Small intestine (tissue), 7 donors: ENCODE results near the gene ZSCAN2. TPM values are rescaled to one million over a fixed set of nuclear protein-coding genes. Genes with fewer than 3 reads are reported as not detected.

Source experiments
- DNase-seq, 2 donors: peaks; one replicate each; pipeline versions ENCODE4 v3.0.0 to v3.0.0-alpha.2; 2013
- FAIRE-seq: peaks from 2 replicates; lab custom pipeline; 2012; peaks lifted over from hg19 to GRCh38; lab: Jason Lieb, UNC
- H3K27ac ChIP-seq, 3 donors: one replicate each; pipeline ENCODE4 v1.5.1; 2013; ENCODE audit warnings: low read length in 2 of 3, mild to moderate bottlenecking in 2 of 3, control low read depth in 1 of 3, inconsistent platforms in 1 of 3, low read depth in 1 of 3, moderate library complexity in 1 of 3
- H3K27me3 ChIP-seq, 3 donors: one replicate each; pipeline ENCODE4 v1.6.1; 2013; ENCODE audit warnings: low read length in 3 of 3, inconsistent platforms in 1 of 3; ENCODE audit not compliant: control insufficient read depth in 3 of 3, insufficient read depth in 3 of 3
- H3K36me3 ChIP-seq, 3 donors: one replicate each; pipeline ENCODE4 v1.6.1; 2013; ENCODE audit warnings: low read length in 3 of 3, inconsistent platforms in 1 of 3, low read depth in 1 of 3, mild to moderate bottlenecking in 1 of 3, moderate library complexity in 1 of 3; ENCODE audit not compliant: control insufficient read depth in 3 of 3, insufficient read depth in 2 of 3
- H3K4me1 ChIP-seq, 3 donors: one replicate each; pipeline ENCODE4 v1.6.1; 2013; ENCODE audit warnings: low read length in 2 of 3, inconsistent platforms in 1 of 3, low read depth in 1 of 3, mild to moderate bottlenecking in 1 of 3, moderate library complexity in 1 of 3; ENCODE audit not compliant: control insufficient read depth in 3 of 3, insufficient read depth in 2 of 3
- H3K4me3 ChIP-seq, 3 donors: one replicate each; pipeline ENCODE4 v1.5.1; 2013; ENCODE audit warnings: low read length in 3 of 3, control low read depth in 1 of 3, inconsistent platforms in 1 of 3, low read depth in 1 of 3, mild to moderate bottlenecking in 1 of 3, moderate library complexity in 1 of 3
- H3K9me3 ChIP-seq, 2 donors: one replicate each; pipeline ENCODE4 v1.6.1; 2013; ENCODE audit warnings: low read depth in 1 of 2, low read length in 1 of 2; ENCODE audit not compliant: control insufficient read depth in 2 of 2, insufficient read depth in 1 of 2
- WGBS, 3 donors: extraction: QIAGEN DNeasy Blood & Tissue Kit; methylation state at CpG; one replicate each; pipeline ENCODE4 v1.1.7; 2013; 5-methylcytosine and 5-hydroxymethylcytosine counted together
- polyA plus RNA-seq, 4 donors: library from polyadenylated mRNA; stranded (reverse) in 3 of 4; unstranded in 1 of 4; fragments of 200-250 nt in 3 of 4; fragments of 120-200 nt in 1 of 4; gene quantifications; one replicate each; pipeline versions ENCODE4 v1.2.1 to v1.2.3, GENCODE V29; 2013
- donor health status: healthy with polysubstance abuse.
- donor health status: control.
- donor health status: control.
- donor health status: Bipolar disorder and iron deficiency.
- donor health status: healthy.

The ZSCAN2 gene
- polyA plus RNA-seq, 4 donors: 3.2 to 14.0 (median 4.5) TPM

DNA sequence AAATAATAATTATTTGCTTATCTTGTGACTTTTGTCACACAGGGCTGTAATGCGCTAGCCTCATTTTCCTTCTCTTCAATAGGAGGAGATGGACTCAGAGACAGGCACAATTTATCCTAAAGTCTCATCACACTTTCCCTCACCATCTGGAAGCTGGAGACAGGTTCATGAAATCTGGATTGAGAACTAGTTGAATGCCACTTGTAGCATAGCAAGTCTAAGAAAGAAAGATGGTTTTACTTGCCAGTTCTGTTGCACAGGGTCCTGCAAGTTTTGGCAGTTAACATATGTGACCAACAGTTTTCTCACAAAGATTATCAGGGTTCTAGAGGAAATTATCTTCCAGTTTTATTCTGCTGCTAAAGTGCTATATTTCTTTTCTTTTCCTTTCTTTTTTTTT lies 9.0 kb upstream of the ZSCAN2 start:
- Histone ChIP-seq H3K36me3 (no peaks in the 10 kb centered on the region), H3K4me1 (peaks cover 0 to 15% (median 0%) of the 10 kb centered on the region in 3 donors), H3K9me3 (no peaks in the 10 kb centered on the region), H3K27ac (no peak overlapping the region), H3K27me3 (no peaks in the 10 kb centered on the region), H3K4me3 (no peak overlapping the region)
- 97 to 100% (median 100%) methylated on average over 1 of the region's 1 CpG for WGBS, 3 donors
- FAIRE-seq (no peak), DNase-seq (no peak)

DNA sequence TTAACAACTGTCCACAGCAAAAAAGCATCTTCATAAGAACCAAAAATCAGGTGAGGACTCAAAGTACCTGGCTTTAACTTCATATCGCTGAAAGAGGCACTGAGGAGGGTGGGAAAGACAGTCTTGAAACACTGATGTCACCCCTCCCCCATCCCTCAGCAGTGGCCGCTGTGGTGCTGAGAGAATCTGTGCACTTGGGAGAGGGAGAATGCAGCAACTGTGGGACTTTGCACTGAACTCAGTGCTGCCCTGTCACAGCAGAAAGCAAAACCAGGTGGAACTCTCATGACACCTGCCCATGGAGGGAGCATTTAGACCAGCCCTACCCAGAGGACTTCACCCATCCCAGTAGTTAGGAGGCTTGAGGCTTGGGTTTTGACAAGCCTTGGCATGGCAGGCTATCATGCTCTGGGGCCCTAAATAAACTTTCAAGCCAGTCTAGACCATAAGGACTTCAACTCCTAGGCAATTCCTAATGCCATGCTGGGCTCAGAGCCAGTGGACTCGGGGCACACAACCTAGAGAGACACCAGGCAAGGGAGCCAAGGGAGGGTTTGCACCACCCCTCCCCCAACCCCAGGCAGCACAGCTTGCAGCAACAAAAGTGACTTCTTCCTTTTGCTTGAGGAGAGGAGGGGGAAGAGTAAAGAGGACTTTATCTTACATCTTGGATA lies 6.1 kb upstream of the ZSCAN2 start:
- WGBS, 3 donors: 24 to 63% (median 38%) methylated on average over 3 of the region's 3 CpGs
- peak; percentile 81 to 82 for DNase-seq
- H3K9me3 ChIP-seq: no peaks in the 10 kb centered on the region
- no peaks in the 10 kb centered on the region for H3K36me3 ChIP-seq
- H3K27me3 ChIP-seq: no peaks in the 10 kb centered on the region
- peak overlapping the region in 1 of 3 donors; percentile 80 for H3K27ac ChIP-seq
- peaks cover 0 to 13% (median 0%) of the 10 kb centered on the region in 3 donors for H3K4me1 ChIP-seq
- no peak for FAIRE-seq
- H3K4me3 ChIP-seq: no peak overlapping the region

DNA sequence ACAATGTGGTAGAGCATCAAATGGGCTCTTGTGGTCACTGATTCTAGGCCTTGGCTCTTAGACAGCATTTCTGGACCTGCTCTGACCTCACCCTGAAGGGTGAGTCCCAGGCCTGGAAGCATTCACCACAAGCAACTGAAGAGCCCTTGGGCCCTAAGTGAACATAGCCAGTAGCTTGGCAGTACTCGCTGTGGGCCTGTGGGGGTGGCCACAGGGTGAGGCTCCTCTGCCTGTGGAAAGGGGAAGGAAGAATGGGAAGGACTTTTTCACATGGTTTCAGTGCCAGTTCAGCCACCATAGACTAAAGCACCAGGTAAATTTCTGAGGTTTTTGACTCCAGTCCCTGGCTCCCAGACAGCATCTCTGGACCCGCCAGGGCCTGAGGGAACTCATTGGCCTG lies 5.1 kb upstream of the ZSCAN2 start:
- FAIRE-seq (no peak), DNase-seq (no peak)
- H3K4me3 ChIP-seq: no peak overlapping the region
- WGBS, 3 donors: 91 to 100% (median 100%) methylated on average over 2 of the region's 2 CpGs
- H3K27ac ChIP-seq: no peak overlapping the region
- H3K9me3 ChIP-seq: no peaks in the 10 kb centered on the region
- peaks cover 0 to 15% (median 0%) of the 10 kb centered on the region in 3 donors for H3K4me1 ChIP-seq
- no peaks in the 10 kb centered on the region for H3K36me3 ChIP-seq
- H3K27me3 ChIP-seq: no peaks in the 10 kb centered on the region

DNA sequence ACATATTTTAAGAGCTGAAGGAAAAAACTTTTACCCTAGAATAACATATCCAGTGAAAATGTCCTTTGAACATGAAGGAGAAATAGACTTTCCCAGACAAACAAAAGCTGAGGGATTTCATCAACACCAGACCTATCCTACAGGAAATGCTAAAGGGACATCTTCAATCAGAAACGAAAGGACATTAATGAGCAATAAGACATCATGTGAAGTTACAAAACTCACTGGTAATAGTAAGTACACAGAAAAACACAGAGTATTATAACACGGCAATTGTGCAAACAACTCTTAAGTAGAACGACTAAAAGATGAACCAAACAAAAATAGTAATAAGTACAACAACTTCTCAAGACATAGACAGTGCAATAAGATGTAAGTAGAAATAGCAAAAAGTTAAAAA lies 3.5 kb upstream of the ZSCAN2 start:
- DNase-seq (no peak), FAIRE-seq (no peak)
- Histone ChIP-seq H3K4me3 (no peak overlapping the region), H3K36me3 (no peaks in the 10 kb centered on the region), H3K27ac (no peak overlapping the region), H3K27me3 (no peaks in the 10 kb centered on the region), H3K4me1 (peaks cover 0 to 20% (median 0%) of the 10 kb centered on the region in 3 donors), H3K9me3 (no peaks in the 10 kb centered on the region)
- 61 to 82% (median 75%) methylated on average over 3 of the region's 3 CpGs for WGBS, 3 donors

DNA sequence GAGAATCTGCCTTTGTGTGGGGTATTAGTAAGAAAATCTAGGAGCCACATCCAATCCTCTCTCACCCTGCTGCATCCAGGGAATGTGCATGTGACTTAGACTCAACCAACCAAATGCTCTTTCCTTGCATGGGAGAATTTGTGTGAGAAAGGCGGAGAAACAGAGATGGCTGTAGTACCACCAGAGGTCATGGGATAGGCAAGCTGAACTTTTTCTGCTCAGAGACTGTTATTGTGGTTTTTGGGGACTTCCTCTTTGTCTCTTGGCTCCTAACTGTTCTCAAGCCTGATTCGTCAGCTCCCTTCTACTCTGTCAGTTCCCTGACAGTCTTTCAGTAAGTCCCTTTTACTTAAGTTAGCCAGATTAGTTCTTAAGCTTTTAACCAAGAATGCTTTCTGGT lies 2.6 kb upstream of the ZSCAN2 start:
- 66 to 82% (median 71%) methylated on average over 2 of the region's 2 CpGs for WGBS, 3 donors
- peak in 1 of 2 donors; percentile 56 for DNase-seq
- Histone ChIP-seq H3K9me3 (no peaks in the 10 kb centered on the region), H3K4me3 (no peak overlapping the region), H3K36me3 (no peaks in the 10 kb centered on the region), H3K27ac (peak overlapping the region in 2 of 3 donors; percentile 36 to 79), H3K27me3 (no peaks in the 10 kb centered on the region), H3K4me1 (peaks cover 0 to 20% (median 0%) of the 10 kb centered on the region in 3 donors)
- no peak for FAIRE-seq

DNA sequence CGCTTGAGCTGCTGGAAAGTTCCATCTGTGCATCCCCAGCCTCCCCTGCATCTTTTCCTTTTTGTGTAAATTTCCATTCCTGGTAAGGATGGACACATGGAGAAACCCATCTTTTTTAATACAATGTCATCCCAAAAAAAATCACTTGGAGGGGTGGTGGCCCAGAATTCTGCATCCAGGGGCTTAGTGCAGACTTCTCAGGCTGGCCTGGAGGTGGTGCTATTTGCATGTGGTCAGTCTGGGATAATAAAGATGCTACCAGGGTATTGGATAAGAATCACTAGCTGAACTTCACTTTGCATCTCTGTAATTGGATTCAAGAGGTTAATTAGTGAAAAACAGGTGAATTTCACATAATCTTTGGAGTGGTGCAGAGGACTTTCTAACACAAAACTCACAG lies 1.8 kb upstream of the ZSCAN2 start:
- no peaks in the 10 kb centered on the region for H3K9me3 ChIP-seq
- 49 to 74% (median 50%) methylated on average over 1 of the region's 1 CpG for WGBS, 3 donors
- peaks cover 0 to 20% (median 0%) of the 10 kb centered on the region in 3 donors for H3K4me1 ChIP-seq
- H3K27me3 ChIP-seq: no peaks in the 10 kb centered on the region
- H3K27ac ChIP-seq: peak overlapping the region in 1 of 3 donors; percentile 79
- peaks cover 0 to 4% (median 0%) of the 10 kb centered on the region in 3 donors for H3K36me3 ChIP-seq
- DNase-seq (peak; percentile 37 to 52), FAIRE-seq (no peak)
- H3K4me3 ChIP-seq: no peak overlapping the region

DNA sequence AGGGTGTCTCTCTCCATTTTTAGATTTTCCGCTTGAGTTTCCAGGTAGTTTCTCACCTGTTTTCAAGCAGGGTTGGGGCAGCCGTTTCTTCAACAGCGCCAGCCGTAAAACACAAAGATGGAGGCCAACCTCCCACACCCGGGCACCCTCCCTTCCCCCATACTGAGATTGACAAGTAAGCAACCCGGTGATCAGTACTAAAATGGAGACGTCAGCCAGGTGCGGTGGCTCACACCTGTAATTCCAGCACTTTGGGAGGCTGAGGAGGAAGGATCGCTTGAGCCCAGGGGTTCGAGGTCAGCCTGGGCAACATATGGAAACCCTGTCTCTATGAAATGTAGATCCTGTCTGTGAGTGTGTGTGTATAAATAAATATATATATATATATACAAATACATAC lies 903 bp upstream of the ZSCAN2 start:
- Histone ChIP-seq H3K27me3 (no peaks in the 10 kb centered on the region), H3K9me3 (no peaks in the 10 kb centered on the region), H3K27ac (no peak overlapping the region), H3K4me1 (peaks cover 0 to 14% (median 0%) of the 10 kb centered on the region in 3 donors), H3K4me3 (peak overlapping the region in 1 of 3 donors; percentile 92), H3K36me3 (peaks cover 0 to 12% (median 0%) of the 10 kb centered on the region in 3 donors)
- no peak for DNase-seq
- 66 to 79% (median 75%) methylated on average over 10 of the region's 10 CpGs for WGBS, 3 donors
- FAIRE-seq: no peak

DNA sequence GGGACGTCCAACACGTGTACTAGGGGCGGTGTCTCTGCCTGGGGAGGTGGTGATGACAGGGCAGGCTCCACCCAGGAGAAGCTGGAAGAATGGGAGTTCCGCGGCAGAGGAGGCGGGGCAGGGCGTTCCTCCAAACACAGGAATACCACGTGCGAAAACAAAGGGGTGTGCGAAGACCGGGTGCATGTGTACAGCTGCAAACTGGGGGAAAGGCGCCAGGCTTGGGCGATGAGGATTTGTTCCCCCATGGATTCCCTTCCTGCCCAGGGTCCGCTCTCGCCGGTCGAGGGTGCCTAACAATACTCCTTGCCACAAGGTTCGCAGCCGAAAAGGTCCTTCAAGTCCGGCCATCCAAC lies 500 bp upstream of the ZSCAN2 start:
- 0 to 2% (median 1%) methylated on average over 20 of the region's 20 CpGs for WGBS, 3 donors
- Histone ChIP-seq H3K9me3 (no peaks in the 10 kb centered on the region), H3K36me3 (peaks cover 0 to 15% (median 0%) of the 10 kb centered on the region in 3 donors), H3K27ac (peak overlapping the region in 1 of 3 donors; percentile 39), H3K27me3 (no peaks in the 10 kb centered on the region), H3K4me1 (peaks cover 0 to 10% (median 0%) of the 10 kb centered on the region in 3 donors), H3K4me3 (peak overlapping the region; percentile 31 to 92 (median 91))
- DNase-seq (peak; percentile 91), FAIRE-seq (no peak)

DNA sequence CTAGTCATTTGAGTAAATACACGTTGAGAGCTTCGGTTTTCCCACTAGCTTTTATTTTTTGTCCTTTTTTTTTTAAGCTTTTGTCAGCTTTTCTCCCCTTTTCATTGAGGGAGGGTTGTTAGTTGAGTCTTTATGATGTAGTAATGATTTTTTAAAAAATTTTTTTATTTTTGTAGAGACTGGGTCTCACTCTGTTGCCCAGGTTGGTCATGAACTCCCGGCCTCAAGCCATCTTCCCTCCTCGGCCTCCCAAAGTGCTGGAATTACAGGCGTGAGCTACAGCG lies 688 bp downstream of the ZSCAN2 start:
- no peaks in the 10 kb centered on the region for H3K27me3 ChIP-seq
- DNase-seq: no peak
- peaks cover 0 to 19% (median 0%) of the 10 kb centered on the region in 3 donors for H3K36me3 ChIP-seq
- peaks cover 0 to 19% (median 0%) of the 10 kb centered on the region in 3 donors for H3K4me1 ChIP-seq
- FAIRE-seq: no peak
- H3K27ac ChIP-seq: no peak overlapping the region
- 6 to 12% (median 11%) methylated on average over 6 of the region's 6 CpGs for WGBS, 3 donors
- peak overlapping the region; percentile 62 to 92 (median 91) for H3K4me3 ChIP-seq
- no peaks in the 10 kb centered on the region for H3K9me3 ChIP-seq
